HUES6 (cell line): ENCODE results near the gene KRT34.

Source experiments
- H3K27ac ChIP-seq: 2 replicates; pipeline ENCODE4 v1.7.0; 2013; ENCODE audit warnings: low read depth, mild to moderate bottlenecking, low read length, inconsistent platforms
- H3K27me3 ChIP-seq: 2 replicates; pipeline ENCODE4 v1.6.1; 2013; ENCODE audit warnings: low read length; ENCODE audit not compliant: control insufficient read depth, insufficient read depth
- H3K36me3 ChIP-seq: 2 replicates; pipeline ENCODE4 v1.6.1; 2013; ENCODE audit warnings: low read length; ENCODE audit not compliant: control insufficient read depth, insufficient read depth
- H3K4me1 ChIP-seq: 2 replicates; pipeline ENCODE4 v1.6.1; 2013; ENCODE audit warnings: low read length; ENCODE audit not compliant: control insufficient read depth, insufficient read depth
- H3K4me3 ChIP-seq: 2 replicates; pipeline ENCODE4 v1.5.1; 2013; ENCODE audit warnings: low read depth, low read length
- H3K9ac ChIP-seq: one replicate; pipeline ENCODE4 v1.6.1; 2013; ENCODE audit warnings: mild to moderate bottlenecking, low read length
- H3K9me3 ChIP-seq: 2 replicates; pipeline ENCODE4 v1.6.1; 2013; ENCODE audit warnings: low read depth, low read length; ENCODE audit not compliant: control insufficient read depth, insufficient read depth

KRT34 gene

DNA sequence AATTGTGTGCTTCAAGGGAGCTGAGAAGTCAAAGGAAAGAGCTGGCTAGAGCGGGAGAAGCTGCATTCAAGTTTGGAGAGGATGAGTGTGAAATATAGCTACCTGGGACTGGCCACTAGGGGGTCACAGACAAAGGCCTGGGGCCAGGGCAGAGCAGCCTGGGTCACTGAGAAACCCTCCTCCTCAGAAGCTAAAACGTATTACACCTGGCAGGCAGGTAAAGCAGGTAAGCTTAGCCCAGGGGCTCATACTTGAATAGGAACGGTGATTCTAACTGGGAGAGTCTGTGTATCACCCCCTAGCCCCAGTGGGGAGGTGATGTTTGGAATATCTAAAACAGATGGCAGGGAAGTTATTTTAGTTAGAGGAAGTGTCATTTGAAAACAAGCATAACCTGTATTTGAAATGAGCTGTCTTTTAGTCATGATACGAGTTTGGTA is 35.5 kb upstream of the KRT34 start:
- Histone ChIP-seq H3K27me3 (no peaks in the 10 kb centered on the region), H3K4me3 (no peak overlapping the region), H3K9ac (no peak overlapping the region), H3K9me3 (no peaks in the 10 kb centered on the region), H3K4me1 (peaks cover 19% of the 10 kb centered on the region), H3K27ac (no peak overlapping the region), H3K36me3 (no peaks in the 10 kb centered on the region)

DNA sequence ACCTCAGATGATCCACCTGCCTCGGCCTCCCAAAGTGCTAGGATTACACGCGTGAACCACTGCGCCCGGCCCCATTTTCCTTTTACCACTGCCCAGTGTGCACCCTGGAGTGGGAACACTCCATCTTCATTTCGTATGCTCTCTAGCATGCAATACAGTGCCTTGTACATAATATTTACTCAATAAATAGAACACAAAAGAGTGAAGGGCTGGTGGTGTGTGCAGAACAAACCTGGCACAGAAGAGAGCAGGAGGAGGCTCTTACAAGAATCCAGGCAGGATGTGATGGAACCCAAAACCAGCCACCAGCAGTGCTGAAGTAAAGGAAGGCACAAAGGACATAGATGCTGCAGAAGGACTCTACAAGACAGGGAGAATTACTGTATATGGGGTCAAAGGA is 35.0 kb upstream of the KRT34 start:
- Histone ChIP-seq H3K4me1 (peaks cover 19% of the 10 kb centered on the region), H3K27ac (no peak overlapping the region), H3K9ac (no peak overlapping the region), H3K36me3 (no peaks in the 10 kb centered on the region), H3K4me3 (no peak overlapping the region), H3K9me3 (no peaks in the 10 kb centered on the region), H3K27me3 (no peaks in the 10 kb centered on the region)

GRCh38 chr17:41416479-41416878 is 34.4 kb upstream of the KRT34 start:
- H3K4me1 ChIP-seq: peaks cover 24% of the 10 kb centered on the region
- H3K36me3 ChIP-seq: no peaks in the 10 kb centered on the region
- H3K27ac ChIP-seq: no peak overlapping the region
- no peaks in the 10 kb centered on the region for H3K9me3 ChIP-seq
- H3K27me3 ChIP-seq: no peaks in the 10 kb centered on the region
- H3K9ac ChIP-seq: no peak overlapping the region
- no peak overlapping the region for H3K4me3 ChIP-seq

- H3K36me3 ChIP-seq: no peaks in the 10 kb centered on the region
- H3K9ac ChIP-seq: no peak overlapping the region
- H3K9me3 ChIP-seq: no peaks in the 10 kb centered on the region
- no peak overlapping the region for H3K27ac ChIP-seq
- H3K27me3 ChIP-seq: no peaks in the 10 kb centered on the region
- H3K4me1 ChIP-seq: peaks cover 24% of the 10 kb centered on the region
- H3K4me3 ChIP-seq: no peak overlapping the region
These were observed 33.8 kb upstream of the KRT34 start for GRCh38 chr17:41415833-41416335.

- H3K27me3 ChIP-seq: no peaks in the 10 kb centered on the region
- no peak overlapping the region for H3K27ac ChIP-seq
- no peaks in the 10 kb centered on the region for H3K36me3 ChIP-seq
- H3K4me1 ChIP-seq: peaks cover 24% of the 10 kb centered on the region
- H3K9me3 ChIP-seq: no peaks in the 10 kb centered on the region
- no peak overlapping the region for H3K4me3 ChIP-seq
- H3K9ac ChIP-seq: no peak overlapping the region
These were observed 33.3 kb upstream of the KRT34 start for GRCh38 chr17:41415411-41415810.

GRCh38 chr17:41413982-41414381 is 31.9 kb upstream of the KRT34 start:
- Histone ChIP-seq H3K9ac (no peak overlapping the region), H3K36me3 (no peaks in the 10 kb centered on the region), H3K27me3 (no peaks in the 10 kb centered on the region), H3K4me1 (peaks cover 24% of the 10 kb centered on the region), H3K4me3 (no peak overlapping the region), H3K9me3 (no peaks in the 10 kb centered on the region), H3K27ac (no peak overlapping the region)

GRCh38 chr17:41413353-41413957 is 31.3 kb upstream of the KRT34 start:
- Histone ChIP-seq H3K4me1 (peaks cover 24% of the 10 kb centered on the region), H3K9ac (no peak overlapping the region), H3K9me3 (no peaks in the 10 kb centered on the region), H3K4me3 (0 out of 2 replicates have a peak overlapping the region, but pooled peaks have one; percentile 1), H3K27ac (peak overlapping the region; percentile 46; the same call in 1 of the 2 replicates), H3K36me3 (no peaks in the 10 kb centered on the region), H3K27me3 (no peaks in the 10 kb centered on the region)

DNA sequence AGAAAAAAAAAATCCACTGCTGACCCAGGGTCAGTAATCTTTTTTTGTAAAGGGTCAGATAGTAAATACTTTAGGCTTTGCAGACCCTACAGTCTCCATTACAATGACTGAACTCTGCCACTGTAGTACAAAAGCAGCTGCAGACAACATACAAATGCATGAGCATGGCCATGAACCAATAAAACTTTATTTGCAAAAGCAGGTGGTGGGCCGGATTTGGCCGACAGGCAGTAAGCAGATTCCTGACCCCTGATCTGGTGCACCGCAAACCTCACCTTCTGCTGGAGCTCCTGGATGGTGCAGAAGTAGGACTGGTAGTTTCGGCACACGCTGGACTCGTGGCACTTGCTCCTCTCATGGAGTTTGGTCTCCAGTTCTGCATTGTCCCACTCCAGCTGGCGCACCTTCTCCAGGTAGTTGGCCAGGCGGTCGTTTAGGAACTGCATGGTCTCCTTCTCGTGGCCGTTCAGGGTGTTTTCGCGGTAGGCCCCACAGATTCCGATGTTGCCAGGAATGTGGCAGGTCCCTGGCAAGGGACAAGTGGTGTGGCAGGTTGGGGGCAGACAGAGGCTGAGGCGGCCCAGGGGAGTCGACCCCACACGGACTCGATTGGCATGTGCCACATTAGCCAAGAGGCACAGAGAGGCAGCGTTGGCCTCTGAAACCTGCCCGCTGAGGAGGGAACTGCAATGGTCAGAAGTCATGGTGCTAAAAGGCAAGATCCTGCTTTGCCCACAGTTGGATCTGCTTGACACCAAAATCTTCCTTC is 29.1 kb upstream of the KRT34 start:
- Histone ChIP-seq H3K4me3 (no peak overlapping the region), H3K36me3 (no peaks in the 10 kb centered on the region), H3K27me3 (no peaks in the 10 kb centered on the region)

GRCh38 chr17:41407226-41407625 is 25.1 kb upstream of the KRT34 start:
- Histone ChIP-seq H3K4me3 (no peak overlapping the region), H3K36me3 (no peaks in the 10 kb centered on the region), H3K9ac (no peak overlapping the region), H3K4me1 (peaks cover 5% of the 10 kb centered on the region; the same call in 1 of the 2 replicates), H3K27me3 (no peaks in the 10 kb centered on the region), H3K27ac (no peak overlapping the region), H3K9me3 (no peaks in the 10 kb centered on the region)

More for the DNA sequence above, 29.1 kb upstream of the KRT34 start:
- Histone ChIP-seq H3K9me3 (no peaks in the 10 kb centered on the region), H3K9ac (no peak overlapping the region), H3K4me1 (peaks cover 17% of the 10 kb centered on the region), H3K27ac (no peak overlapping the region)

DNA sequence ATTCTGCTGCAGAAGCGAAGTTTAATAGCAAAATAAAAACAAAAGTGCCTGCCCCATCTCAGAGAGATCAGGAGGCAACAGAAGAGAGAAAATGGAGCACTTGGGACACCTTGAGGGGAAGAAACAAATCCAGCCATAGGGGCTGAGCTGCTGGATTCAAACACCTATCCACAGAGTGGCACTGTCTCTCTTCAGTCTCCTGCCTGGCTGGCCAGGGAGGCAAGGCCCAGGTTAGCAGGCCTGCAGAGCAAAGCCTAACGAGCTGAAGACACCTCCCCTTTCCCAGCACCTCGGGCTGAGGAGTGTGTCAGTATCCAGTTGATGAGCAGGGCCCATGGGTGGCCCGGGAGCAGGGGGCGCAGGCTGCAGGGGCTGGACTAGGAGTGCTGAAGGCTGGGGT is 24.1 kb upstream of the KRT34 start:
- H3K27ac ChIP-seq: no peak overlapping the region
- no peak overlapping the region for H3K4me3 ChIP-seq
- H3K27me3 ChIP-seq: no peaks in the 10 kb centered on the region
- no peaks in the 10 kb centered on the region for H3K4me1 ChIP-seq
- H3K36me3 ChIP-seq: no peaks in the 10 kb centered on the region
- no peak overlapping the region for H3K9ac ChIP-seq
- H3K9me3 ChIP-seq: no peaks in the 10 kb centered on the region

- Histone ChIP-seq H3K36me3 (no peaks in the 10 kb centered on the region), H3K27me3 (no peaks in the 10 kb centered on the region), H3K4me1 (no peaks in the 10 kb centered on the region), H3K27ac (no peak overlapping the region), H3K4me3 (no peak overlapping the region), H3K9ac (no peak overlapping the region), H3K9me3 (no peaks in the 10 kb centered on the region)
These were observed 22.0 kb upstream of the KRT34 start for GRCh38 chr17:41404024-41404671.
